GM12878 (cell line): ENCODE measurements around the gene RPS5.

Experiments used
- BACH1 ChIP-seq: fragments of 450-650 bp; IDR thresholded peaks from 2 replicates; pipeline ENCODE4 v1.6.1; 2017; ENCODE audit warnings: mild to moderate bottlenecking, borderline replicate concordance
- CHD1 ChIP-seq: IDR thresholded peaks from 2 replicates; pipeline ENCODE4 v1.6.1; 2012; ENCODE audit warnings: low read depth, low read length, improper control_type of control experiment
- CTCF ChIP-seq, 3 experiments: IDR thresholded peaks in 2 of 3; conservative IDR thresholded peaks in 1 of 3; 2 replicates each; pipeline ENCODE4 v1.5.1; 2011; ENCODE audit warnings: low read depth in 3 of 3, low read length in 3 of 3, mild to moderate bottlenecking in 3 of 3, control low read depth in 2 of 3, moderate library complexity in 2 of 3, inconsistent platforms in 1 of 3, mixed read lengths in 1 of 3; ENCODE audit not compliant: control insufficient read depth in 2 of 3, insufficient read depth in 1 of 3; ENCODE audit errors: extremely low read depth in 1 of 3
- ESRRA ChIP-seq: IDR thresholded peaks from 2 replicates; pipeline ENCODE4 v1.6.1; 2012; ENCODE audit warnings: mild to moderate bottlenecking, low read length, improper control_type of control experiment
- JUND ChIP-seq: IDR thresholded peaks from 2 replicates; pipeline ENCODE4 v1.6.1; 2012; ENCODE audit warnings: low read depth, mild to moderate bottlenecking, low read length, improper control_type of control experiment, moderate library complexity
- POLR2A ChIP-seq: IDR thresholded peaks from 2 replicates; pipeline ENCODE4 v1.6.1; 2011; ENCODE audit warnings: low read depth, mild to moderate bottlenecking, low read length
- SUPT20H ChIP-seq: IDR thresholded peaks from 2 replicates; pipeline ENCODE4 v1.6.1; 2011; ENCODE audit warnings: low read depth, mild to moderate bottlenecking, low read length, moderate library complexity, borderline replicate concordance; ENCODE audit not compliant: control insufficient read depth
- TF ChIP-seq, protein P1 (sequence below): fragments of 450-650 bp; IDR thresholded peaks from 2 replicates; pipeline ENCODE4 v1.6.1; 2016; ENCODE audit warnings: mild to moderate bottlenecking

- no peak for TF ChIP-seq CTCF (IDR thresholded peaks at IDR 0.05 in 2 of 3, conservative IDR thresholded peaks at IDR 0.05 in 1 of 3; ENCODE audit: control insufficient read depth in 2 of 3, extremely low read depth in 1 of 3, insufficient read depth in 1 of 3, low read depth in 3 of 3, low read length in 3 of 3)
- no peak for TF ChIP-seq JUND
- 0 out of 2 replicates have a peak, but pooled peaks have one; percentile 11 for TF ChIP-seq POLR2A
- TF ChIP-seq SUPT20H = no peak
- TF ChIP-seq, protein P1, sequence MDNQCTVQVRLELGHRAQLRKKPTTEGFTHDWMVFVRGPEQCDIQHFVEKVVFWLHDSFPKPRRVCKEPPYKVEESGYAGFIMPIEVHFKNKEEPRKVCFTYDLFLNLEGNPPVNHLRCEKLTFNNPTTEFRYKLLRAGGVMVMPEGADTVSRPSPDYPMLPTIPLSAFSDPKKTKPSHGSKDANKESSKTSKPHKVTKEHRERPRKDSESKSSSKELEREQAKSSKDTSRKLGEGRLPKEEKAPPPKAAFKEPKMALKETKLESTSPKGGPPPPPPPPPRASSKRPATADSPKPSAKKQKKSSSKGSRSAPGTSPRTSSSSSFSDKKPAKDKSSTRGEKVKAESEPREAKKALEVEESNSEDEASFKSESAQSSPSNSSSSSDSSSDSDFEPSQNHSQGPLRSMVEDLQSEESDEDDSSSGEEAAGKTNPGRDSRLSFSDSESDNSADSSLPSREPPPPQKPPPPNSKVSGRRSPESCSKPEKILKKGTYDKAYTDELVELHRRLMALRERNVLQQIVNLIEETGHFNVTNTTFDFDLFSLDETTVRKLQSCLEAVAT = no peak
- TF ChIP-seq ESRRA = no peak
- TF ChIP-seq CHD1 = no peak
- TF ChIP-seq BACH1 = no peak
Measured at GRCh38 chr19:58353717-58354477, 33.2 kb upstream of the RPS5 start.
